GM18498 (cell line): ENCODE measurements around the gene TMPRSS9.
A peak's percentile ranks its signal among the peaks of the same experiment; 100 is the strongest.

Experiments used
- ATAC-seq: cut with Tn5 transposase; IDR thresholded peaks from one replicate; pipeline ENCODE4 v1.9.1; 2021; ENCODE audit warnings: mild to moderate bottlenecking, moderate library complexity; ENCODE audit not compliant: unreplicated experiment

The TMPRSS9 gene

DNA sequence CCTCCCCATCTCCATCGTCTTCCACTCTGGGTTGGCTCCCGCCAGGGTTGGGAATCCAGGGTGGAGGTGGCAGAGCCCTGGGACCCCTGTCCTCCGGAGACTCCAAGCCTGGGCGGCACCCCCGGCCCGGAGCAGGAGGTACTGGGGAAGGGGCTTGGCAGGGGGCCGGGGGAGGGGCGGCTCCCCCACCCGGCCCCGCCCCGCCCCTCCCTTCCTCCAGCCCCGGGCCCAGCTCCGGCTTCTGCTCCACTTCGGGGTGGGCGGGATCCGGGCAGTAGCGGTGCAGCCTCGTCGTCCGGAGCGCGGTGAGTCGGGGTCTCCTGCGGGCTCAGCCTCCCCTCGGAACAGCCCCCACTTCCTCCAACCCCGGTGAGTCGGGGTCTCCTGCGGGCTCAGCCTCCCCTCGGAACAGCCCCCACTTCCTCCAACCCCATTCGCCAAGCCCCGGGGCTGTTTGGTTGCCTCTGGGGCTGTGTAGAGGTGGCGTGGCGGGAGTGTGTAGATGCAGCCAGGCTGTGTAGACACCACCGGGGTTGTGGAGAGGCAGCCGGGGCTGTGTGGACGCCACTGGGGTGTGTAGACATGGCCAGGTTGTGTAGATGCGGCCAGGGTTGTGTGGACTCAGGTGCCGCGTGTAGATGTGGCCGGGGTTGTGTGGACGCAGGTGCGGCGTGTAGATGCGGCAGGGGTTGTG is at the start of gene TMPRSS9:
Gene TMPRSS9 (plus strand): TSS at position 274 of the 694 bp plus-strand sequence. CDS start 29,521 bp downstream, outside the sequence.
- ATAC-seq, result no peak

DNA sequence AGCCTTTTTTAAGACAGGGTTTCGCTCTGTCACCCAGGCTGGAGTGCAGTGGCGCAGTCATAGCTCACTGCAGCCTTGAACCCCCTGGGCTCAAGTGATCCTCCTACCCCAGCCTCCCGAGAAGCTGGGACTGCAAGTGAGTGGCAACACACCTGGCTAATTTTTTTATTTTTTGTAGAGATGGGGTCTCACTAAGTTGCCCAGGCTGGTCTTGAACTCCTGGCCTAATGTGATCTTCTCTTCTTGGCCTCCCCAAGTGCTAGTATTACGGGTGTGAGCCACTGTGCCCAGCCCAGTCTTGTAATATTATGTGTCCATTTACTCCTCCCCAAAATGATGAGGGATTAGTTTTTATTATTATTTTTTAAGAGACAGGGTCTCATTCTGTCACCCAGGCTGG is 49.0 kb upstream of the TMPRSS9 start:
- no peak for ATAC-seq

GRCh38 chr19:2312820-2313501 is 47.1 kb upstream of the TMPRSS9 start:
- ATAC-seq, result no peak

- ATAC-seq, result no peak
These were observed 44.8 kb upstream of the TMPRSS9 start for GRCh38 chr19:2315121-2315817.

- no peak for ATAC-seq
These were observed 44.2 kb upstream of the TMPRSS9 start for GRCh38 chr19:2315818-2316353.

GRCh38 chr19:2317300-2317699 is 42.8 kb upstream of the TMPRSS9 start:
- ATAC-seq, result no peak

GRCh38 chr19:2317756-2318155 is 42.3 kb upstream of the TMPRSS9 start:
- no peak for ATAC-seq

GRCh38 chr19:2318923-2319322 is 41.1 kb upstream of the TMPRSS9 start:
- ATAC-seq, result no peak

DNA sequence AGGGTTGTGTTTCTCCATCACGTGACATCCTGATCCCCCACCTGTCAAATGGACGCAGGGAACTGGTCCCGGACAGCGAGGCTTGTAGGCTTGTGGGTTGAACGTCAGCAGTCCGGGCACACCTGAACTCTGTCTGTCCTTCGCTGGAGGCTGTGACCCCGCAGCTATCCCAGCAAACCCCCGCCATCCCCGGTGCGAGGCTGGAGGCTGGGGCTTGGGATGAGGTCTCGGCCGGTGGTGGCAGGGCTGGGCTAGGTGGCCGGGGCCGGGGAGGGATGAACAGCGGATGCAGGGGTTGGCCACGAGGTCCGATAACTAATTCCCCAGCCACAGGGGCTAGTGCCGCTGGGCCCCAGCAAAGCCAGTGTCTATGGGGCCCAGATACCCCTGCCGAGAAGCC is 40.5 kb upstream of the TMPRSS9 start:
- no peak for ATAC-seq

- no peak for ATAC-seq
These were observed 40.0 kb upstream of the TMPRSS9 start for GRCh38 chr19:2320049-2320448.

DNA sequence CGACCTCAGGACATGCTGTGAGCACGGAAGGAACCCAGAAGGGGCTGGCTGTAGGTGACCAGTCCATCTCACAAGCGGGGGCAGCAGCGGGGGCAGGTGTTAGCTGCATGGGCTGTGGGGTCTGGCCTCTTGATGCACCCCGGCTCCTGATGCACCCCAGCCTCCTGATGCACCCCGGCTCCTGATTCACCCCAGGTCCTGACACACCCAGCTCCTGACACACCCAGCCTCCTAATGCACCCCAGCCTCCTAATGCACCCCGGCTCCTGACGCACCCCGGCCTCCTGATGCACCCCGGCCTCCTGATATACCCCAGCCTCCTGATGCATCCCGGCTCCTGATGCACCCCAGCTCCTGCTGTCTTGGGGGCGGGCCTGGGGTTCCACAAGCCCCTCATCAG is 39.1 kb upstream of the TMPRSS9 start:
- ATAC-seq, result no peak

DNA sequence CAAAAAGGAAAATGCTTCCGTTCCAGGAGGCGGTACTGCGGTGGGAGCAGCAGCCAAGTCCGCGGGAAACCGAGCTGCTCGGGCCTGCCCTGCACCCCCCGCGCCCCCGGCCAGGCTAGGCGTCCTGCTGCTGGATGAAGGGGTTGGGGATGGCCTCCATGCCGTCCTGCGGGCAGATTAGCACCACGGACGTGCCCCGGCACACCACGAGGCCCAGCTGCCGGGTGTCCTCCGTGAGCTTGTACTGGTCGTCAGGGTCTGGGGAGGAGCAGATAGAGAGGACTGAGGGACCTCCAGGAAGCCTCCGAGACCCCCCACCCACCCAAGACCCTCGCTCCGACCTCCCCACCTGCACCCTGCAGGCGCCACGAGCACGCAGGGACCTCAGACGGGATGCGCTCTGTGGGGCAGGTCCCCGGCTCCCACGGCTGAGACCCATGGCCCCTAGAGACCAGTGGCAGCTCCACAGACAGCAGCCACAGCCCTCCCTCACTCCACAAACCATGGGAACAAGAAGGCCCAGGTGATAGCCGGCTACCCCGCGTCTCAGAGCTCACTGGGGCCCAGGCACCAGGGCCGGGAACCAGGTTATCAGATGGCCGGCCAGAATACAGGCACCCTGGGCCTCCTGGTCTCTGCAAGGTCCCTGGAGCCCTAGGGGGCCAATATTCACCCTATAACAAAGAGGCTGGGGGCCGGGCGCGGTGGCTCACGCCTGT is 38.3 kb upstream of the TMPRSS9 start:
- no peak for ATAC-seq

DNA sequence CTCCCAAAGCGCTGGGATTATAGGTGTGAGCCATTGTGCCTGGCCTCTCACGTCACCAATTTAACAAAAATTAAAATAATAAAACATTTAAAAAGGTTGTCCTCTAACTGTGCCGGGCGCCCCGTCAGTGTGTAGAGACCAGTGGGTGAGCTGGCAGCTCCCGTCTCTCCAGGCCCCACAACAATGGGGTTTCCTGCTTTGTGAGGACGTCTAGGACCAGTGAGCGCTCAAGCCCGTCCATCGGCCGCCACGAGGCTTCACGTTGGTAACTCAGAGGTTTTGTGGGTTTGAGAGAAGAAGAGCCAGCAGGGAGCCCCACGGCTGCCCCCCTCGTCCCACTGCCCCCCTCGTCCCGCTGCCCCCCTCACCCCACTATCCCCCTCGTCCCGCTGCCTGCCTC is 36.4 kb upstream of the TMPRSS9 start:
- ATAC-seq, result no peak

DNA sequence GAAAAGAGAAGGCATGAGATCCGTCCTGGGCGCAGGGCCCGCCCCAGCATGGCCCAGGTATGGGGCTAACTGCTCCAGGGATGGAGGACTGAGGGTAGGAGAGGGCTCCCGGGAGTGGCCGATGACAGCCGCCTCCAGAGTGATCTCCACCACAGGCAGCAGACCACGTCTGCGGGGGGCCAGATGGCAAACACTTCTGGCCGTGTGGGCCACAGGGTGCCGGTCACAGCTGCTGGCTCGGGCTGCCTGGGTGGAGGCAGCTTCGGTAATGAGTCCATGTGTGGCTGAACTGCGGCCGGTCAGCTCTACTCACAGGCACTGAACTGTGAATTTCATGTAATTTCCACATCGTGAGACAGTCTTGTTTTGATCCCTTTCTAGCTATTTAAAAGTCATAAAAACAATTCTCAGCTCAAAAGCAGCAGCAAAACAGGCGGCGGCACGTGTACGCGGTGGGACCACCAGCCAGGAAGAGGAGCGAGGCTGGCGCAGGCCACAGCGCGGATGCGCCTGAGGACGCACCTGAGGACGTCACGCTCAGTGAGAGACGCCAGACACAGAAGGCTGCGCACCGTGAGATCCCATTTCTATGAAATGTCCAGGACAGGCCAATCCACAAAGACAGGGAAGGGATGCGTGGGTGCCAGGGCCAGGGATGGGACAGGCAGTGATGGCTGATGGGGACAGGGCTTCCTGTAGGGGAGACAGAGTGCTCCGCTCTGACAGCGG is 35.7 kb upstream of the TMPRSS9 start:
- ATAC-seq, result no peak

- ATAC-seq, result no peak
These were observed 34.6 kb upstream of the TMPRSS9 start for GRCh38 chr19:2325281-2326046.

- no peak for ATAC-seq
These were observed 33.2 kb upstream of the TMPRSS9 start for GRCh38 chr19:2326699-2327360.

DNA sequence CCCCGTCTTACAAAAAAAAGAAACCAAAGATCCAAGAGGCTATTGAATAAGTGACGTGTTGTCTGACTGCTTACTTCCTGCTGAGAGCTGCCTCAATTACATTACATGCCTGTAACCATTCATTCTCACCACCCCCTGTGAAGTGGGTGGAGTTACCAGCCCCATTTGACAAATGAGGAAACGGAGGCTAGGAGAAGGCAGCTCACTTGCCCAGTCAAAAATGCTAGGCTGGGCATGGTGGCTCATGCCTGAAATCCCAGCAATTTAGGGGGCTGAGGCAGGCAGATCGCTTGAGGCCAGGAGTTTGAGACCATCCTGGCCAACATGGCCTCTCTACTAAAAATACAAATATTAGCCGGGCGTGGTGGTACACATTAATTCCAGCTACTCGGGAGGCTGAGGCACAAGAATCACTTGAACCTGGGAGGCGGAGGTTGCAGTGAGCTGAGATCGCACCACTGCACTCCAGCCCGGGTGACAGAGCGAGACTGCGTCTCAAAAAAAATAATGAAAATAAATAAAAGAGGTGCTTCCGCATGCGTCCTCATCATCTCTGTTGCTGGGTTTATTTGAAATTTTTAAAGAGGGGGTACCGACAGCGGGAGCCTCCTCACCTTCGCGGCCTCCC is 32.2 kb upstream of the TMPRSS9 start:
- peak; percentile 36 for ATAC-seq

DNA sequence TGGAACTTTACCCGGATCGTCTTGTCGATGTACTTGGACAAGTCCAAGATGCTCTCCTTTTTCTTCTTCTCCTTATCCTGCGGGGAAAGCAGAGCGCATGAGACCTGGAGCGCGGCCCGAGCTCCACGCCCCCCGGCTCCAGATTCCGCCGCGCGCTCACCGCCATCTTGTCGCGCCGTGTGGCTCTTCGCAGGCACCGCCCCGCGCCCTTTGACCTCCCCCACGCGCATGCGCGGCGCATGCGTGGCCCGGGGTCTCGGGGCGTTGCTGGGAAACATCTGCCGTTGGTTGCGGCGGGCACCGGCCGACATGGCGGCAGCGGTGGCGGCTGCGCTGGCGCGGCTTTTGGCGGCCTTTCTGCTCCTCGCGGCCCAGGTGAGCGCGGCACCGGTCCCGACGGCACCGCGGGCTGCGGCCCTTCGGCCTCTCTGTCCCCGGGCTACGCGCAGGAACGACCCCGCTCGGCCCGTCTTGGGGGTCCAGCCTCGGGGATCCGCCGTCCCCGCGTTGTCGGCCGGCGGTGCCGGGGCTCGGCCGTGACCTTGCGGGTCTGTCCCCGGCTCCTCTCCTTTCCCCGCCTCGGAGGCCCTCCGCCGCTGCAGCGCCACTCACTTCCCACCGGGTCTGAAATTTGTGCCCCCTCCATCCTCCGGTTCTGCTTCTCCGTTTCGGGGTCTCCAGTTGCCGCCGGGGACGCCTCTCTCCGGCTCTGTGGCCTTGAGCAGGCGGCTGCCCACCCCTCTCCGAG is 31.5 kb upstream of the TMPRSS9 start, which contains the start of the genes LSM7 and SPPL2B:
Gene LSM7 (minus strand): TSS at position 186 of the 748 bp plus-strand sequence. CDS start 20 bp downstream, at position 166.
Gene SPPL2B (plus strand): TSS at position 284 of the 748 bp plus-strand sequence. CDS start 26 bp downstream, at position 310.
- ATAC-seq, result peak; percentile 69
